HL-60 (cell line): ENCODE results near the gene EDC3.

Experiments
- DNase-seq, 2 experiments: peaks; one replicate each; pipeline ENCODE4 v3.0.0-alpha.2; 2010 to 2020; ENCODE audit warnings: low read depth in 1 of 2, low spot score in 1 of 2
- H3K27ac ChIP-seq: fragments of 250-450 bp; sonication (Bioruptor Pico); replicated peaks from 2 replicates; pipeline ENCODE4 v1.5.1; 2020; ENCODE audit warnings: mild to moderate bottlenecking, moderate library complexity
- H3K27me3 ChIP-seq: fragments of 250-450 bp; sonication (Bioruptor Pico); 2 replicates; pipeline ENCODE4 v1.5.1; 2021; ENCODE audit warnings: mild to moderate bottlenecking, moderate library complexity; ENCODE audit not compliant: insufficient read depth, poor library complexity, severe bottlenecking
- H3K4me3 ChIP-seq: replicated peaks from 2 replicates; pipeline ENCODE4 v1.5.1; 2011; ENCODE audit warnings: mild to moderate bottlenecking, control low read depth, low read length; ENCODE audit not compliant: insufficient read depth
- GABPA ChIP-seq: IDR thresholded peaks from 2 replicates; pipeline ENCODE4 v1.6.1; 2012; ENCODE audit warnings: low read depth
- POLR2AphosphoS5 ChIP-seq: IDR thresholded peaks from 2 replicates; pipeline ENCODE4 v1.6.1; 2012; ENCODE audit warnings: low read depth
- REST ChIP-seq: IDR thresholded peaks from 2 replicates; pipeline ENCODE4 v1.6.1; 2012; ENCODE audit warnings: low read depth; ENCODE audit not compliant: insufficient replicate concordance
- SPI1 ChIP-seq: IDR thresholded peaks from 2 replicates; pipeline ENCODE4 v1.6.1; 2012; ENCODE audit warnings: low read depth, mild to moderate bottlenecking, borderline replicate concordance
- TF ChIP-seq, protein P1 (sequence below): IDR thresholded peaks from one replicate; pipeline ENCODE4 v1.5.1; 2011; ENCODE audit warnings: low read length, control low read depth, inconsistent platforms; ENCODE audit not compliant: insufficient read depth

Gene EDC3

GRCh38 chr15:74655424-74655823 is 40.4 kb downstream of the EDC3 start:
- DNase-seq = no peak
- no peak overlapping the region for H3K27ac ChIP-seq
- TF ChIP-seq REST = no peak
- no peak for TF ChIP-seq POLR2AphosphoS5
- TF ChIP-seq GABPA = no peak
- no peak for TF ChIP-seq SPI1
- TF ChIP-seq, protein P1, sequence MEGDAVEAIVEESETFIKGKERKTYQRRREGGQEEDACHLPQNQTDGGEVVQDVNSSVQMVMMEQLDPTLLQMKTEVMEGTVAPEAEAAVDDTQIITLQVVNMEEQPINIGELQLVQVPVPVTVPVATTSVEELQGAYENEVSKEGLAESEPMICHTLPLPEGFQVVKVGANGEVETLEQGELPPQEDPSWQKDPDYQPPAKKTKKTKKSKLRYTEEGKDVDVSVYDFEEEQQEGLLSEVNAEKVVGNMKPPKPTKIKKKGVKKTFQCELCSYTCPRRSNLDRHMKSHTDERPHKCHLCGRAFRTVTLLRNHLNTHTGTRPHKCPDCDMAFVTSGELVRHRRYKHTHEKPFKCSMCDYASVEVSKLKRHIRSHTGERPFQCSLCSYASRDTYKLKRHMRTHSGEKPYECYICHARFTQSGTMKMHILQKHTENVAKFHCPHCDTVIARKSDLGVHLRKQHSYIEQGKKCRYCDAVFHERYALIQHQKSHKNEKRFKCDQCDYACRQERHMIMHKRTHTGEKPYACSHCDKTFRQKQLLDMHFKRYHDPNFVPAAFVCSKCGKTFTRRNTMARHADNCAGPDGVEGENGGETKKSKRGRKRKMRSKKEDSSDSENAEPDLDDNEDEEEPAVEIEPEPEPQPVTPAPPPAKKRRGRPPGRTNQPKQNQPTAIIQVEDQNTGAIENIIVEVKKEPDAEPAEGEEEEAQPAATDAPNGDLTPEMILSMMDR = no peak
- no peak overlapping the region for H3K4me3 ChIP-seq
- no peaks in the 10 kb centered on the region for H3K27me3 ChIP-seq

DNA sequence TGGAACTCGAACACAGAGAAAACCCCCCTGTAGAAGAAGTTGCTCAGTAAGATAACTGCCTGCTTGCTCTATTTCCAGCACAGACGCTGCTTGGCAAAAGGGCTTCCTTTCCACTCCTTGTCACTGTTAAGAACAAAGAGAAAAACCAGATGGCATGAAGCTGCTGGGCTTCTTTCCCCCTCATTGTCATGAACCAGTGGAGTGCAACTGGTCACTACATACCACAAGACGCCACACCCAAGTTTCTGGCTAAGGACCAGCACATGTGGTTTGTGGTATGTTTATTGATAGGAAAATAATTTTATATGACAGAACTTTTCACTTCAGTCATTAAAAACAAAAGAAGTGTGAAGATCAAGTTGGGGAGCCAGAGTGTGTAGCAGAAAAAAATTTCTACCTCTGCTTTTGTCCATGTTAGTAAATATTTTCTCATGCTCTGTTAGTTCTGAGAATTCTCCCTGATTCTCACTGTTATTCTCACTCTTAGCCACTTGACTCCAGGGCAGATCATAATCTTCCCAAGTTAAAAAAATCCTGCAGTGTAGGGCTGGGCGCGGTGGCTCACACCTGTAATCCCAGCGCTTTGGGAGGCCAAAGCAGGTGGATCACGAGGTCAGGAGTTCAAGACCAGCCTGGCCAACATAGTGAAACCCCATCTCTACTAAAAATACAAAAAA is 42.3 kb downstream of the EDC3 start:
- Histone ChIP-seq H3K27ac (no peak overlapping the region), H3K27me3 (no peaks in the 10 kb centered on the region), H3K4me3 (no peak overlapping the region)
- DNase-seq = no peak
- no peak for TF ChIP-seq REST
- TF ChIP-seq, protein P1 = no peak
- TF ChIP-seq POLR2AphosphoS5 = no peak
- TF ChIP-seq GABPA = no peak
- no peak for TF ChIP-seq SPI1

DNA sequence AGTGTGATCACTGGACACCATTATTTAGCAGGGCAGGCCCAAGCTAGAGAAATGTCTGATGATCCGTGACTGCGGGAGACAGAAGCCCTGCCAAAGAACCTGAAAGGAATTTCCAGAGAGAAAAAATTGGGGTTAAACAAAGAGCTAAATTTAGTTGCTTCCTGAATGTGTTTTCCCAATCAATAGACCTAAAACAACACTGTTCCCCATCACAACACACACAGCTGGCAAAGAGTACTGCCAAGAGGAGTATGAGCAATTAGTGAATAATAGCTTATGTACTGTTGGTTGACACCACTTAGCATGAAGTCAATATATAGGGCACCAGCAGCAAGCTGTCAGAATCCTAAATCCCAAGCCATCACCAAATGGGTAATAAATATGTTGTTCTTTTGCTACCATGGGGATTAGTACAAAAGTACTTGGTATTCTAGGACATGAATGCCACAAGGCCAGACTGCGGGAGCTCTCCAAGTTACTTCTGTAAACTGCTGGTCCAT is 44.5 kb downstream of the EDC3 start:
- no peak overlapping the region for H3K27ac ChIP-seq
- TF ChIP-seq POLR2AphosphoS5 = no peak
- TF ChIP-seq GABPA = no peak

DNA sequence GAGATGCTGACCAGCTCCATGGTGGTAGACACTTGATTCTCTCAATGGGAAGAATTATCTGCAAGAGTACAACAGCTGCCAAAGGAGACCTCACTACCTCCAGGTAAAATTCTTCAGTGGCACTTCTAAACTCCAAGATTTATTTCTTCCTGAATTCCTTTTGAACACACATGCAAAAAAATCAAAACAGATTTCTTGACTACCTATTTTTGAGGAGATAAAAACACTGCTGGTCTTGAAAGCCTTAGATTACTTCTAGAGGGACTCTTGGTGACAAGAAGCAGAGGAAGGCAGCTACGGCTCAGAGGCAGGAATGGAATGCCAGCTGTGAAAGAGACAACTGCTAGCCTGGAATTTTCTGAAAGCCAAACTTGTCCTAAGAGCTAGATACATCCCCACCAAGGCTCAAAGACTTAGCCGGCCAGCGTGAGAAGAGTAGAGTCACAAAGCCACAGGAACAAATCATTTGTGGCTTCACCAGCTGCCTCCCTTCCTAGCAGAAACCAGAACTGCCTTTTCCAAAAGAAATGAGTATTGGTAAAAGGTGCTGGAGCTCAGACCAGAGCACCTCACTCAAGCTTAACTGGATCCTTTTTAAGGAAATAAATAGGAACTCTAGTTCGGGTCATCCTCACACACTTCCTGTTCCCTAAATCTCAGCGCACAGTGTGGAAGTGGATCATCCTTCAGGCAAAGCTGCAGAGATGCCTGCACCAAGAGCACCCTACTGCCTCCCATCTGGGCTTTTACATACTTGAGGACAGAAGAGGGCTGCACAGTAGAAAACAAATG is 47.6 kb downstream of the EDC3 start:
- H3K4me3 ChIP-seq = no peak overlapping the region
- no peaks in the 10 kb centered on the region for H3K27me3 ChIP-seq
- no peak for DNase-seq
- TF ChIP-seq POLR2AphosphoS5 (no peak), SPI1 (no peak), GABPA (no peak), REST (no peak)
- TF ChIP-seq, protein P1 = no peak
- no peak overlapping the region for H3K27ac ChIP-seq

More for the DNA sequence above, 44.5 kb downstream of the EDC3 start:
- no peak for DNase-seq
- no peak overlapping the region for H3K4me3 ChIP-seq
- H3K27me3 ChIP-seq = no peaks in the 10 kb centered on the region
